HFF-Myc (cell line): ENCODE results near the gene MAP3K12.

Experiments used
- DNase-seq: peaks from one replicate; pipeline ENCODE4 v3.0.0-alpha.2; 2011; ENCODE audit warnings: low read depth; ENCODE audit errors: extremely low read depth
- H3K4me3 ChIP-seq: replicated peaks from 2 replicates; pipeline ENCODE4 v1.5.1; 2011; ENCODE audit warnings: low read depth, mild to moderate bottlenecking, control low read depth, low read length
- CTCF ChIP-seq: IDR thresholded peaks from 2 replicates; pipeline ENCODE4 v1.5.1; 2012; ENCODE audit warnings: mild to moderate bottlenecking, low read depth, low read length, control low read depth; ENCODE audit errors: missing control alignments

The MAP3K12 gene

GRCh38 chr12:53480491-53481442 lies 18.5 kb downstream of the MAP3K12 start:
- no peak for DNase-seq
- TF ChIP-seq CTCF, result no peak
- no peak overlapping the region for H3K4me3 ChIP-seq

GRCh38 chr12:53479331-53479730 lies 19.9 kb downstream of the MAP3K12 start:
- no peak overlapping the region for H3K4me3 ChIP-seq
- DNase-seq, result no peak
- no peak for TF ChIP-seq CTCF

- no peak for DNase-seq
- no peak for TF ChIP-seq CTCF
- H3K4me3 ChIP-seq, result no peak overlapping the region
Observed at GRCh38 chr12:53478865-53479264, 20.4 kb downstream of the MAP3K12 start.

- no peak overlapping the region for H3K4me3 ChIP-seq
- no peak for DNase-seq
- TF ChIP-seq CTCF, result peak; percentile 31
Observed at GRCh38 chr12:53476769-53477209, 22.5 kb downstream of the MAP3K12 start.

GRCh38 chr12:53474819-53475218 lies 24.4 kb downstream of the MAP3K12 start:
- H3K4me3 ChIP-seq, result no peak overlapping the region
- DNase-seq, result no peak
- TF ChIP-seq CTCF, result no peak

- DNase-seq, result no peak
- no peak overlapping the region for H3K4me3 ChIP-seq
- TF ChIP-seq CTCF, result no peak
Observed at GRCh38 chr12:53474077-53474476, 25.2 kb downstream of the MAP3K12 start.
